Fibroblast of lung (primary cell): Measurements from ENCODE around the gene ANKS1B. TPM values are rescaled to one million over a fixed set of nuclear protein-coding genes. Genes with fewer than 3 reads are reported as not detected.
A peak's percentile ranks its signal among the peaks of the same experiment; 100 is the strongest.

Experiments used
- DNase-seq, 2 donors: peaks; one replicate each; pipeline versions ENCODE4 v3.0.0 to v3.0.0-alpha.2; 2010; ENCODE audit warnings: low read depth in 2 of 2
- H2AFZ ChIP-seq: 2 replicates; pipeline ENCODE4 v1.5.1; 2012; ENCODE audit warnings: low read length, control low read depth, inconsistent platforms
- H3K27ac ChIP-seq: 2 replicates; pipeline ENCODE4 v1.5.1; 2011; ENCODE audit warnings: low read length, control low read depth; ENCODE audit not compliant: insufficient read depth
- H3K27me3 ChIP-seq: 2 replicates; pipeline ENCODE4 v1.5.1; 2011; ENCODE audit warnings: mild to moderate bottlenecking, low read length; ENCODE audit not compliant: control insufficient read depth, insufficient read depth
- H3K36me3 ChIP-seq: 2 replicates; pipeline ENCODE4 v1.5.1; 2011; ENCODE audit warnings: low read length; ENCODE audit not compliant: control insufficient read depth, insufficient read depth
- H3K4me1 ChIP-seq: 2 replicates; pipeline ENCODE4 v1.5.1; 2011; ENCODE audit warnings: low read length; ENCODE audit not compliant: control insufficient read depth, insufficient read depth; ENCODE audit errors: extremely low read depth
- H3K4me2 ChIP-seq: 2 replicates; pipeline ENCODE4 v1.5.1; 2011; ENCODE audit warnings: low read length, control low read depth; ENCODE audit not compliant: insufficient read depth; ENCODE audit errors: extremely low read depth
- H3K4me3 ChIP-seq, 4 experiments: fragments of 200-600 bp in 1 of 4; sonication (generic) in 1 of 4; replicated peaks in 1 of 4; 2 replicates each; pipeline ENCODE4 v1.5.1; 2011 to 2016; ENCODE audit warnings: low read length in 4 of 4, low read depth in 3 of 4, mild to moderate bottlenecking in 3 of 4, control low read depth in 2 of 4, inconsistent platforms in 1 of 4, mixed read lengths in 1 of 4; ENCODE audit not compliant: insufficient read depth in 1 of 4; ENCODE audit errors: control extremely low read depth in 1 of 4
- H3K79me2 ChIP-seq: 2 replicates; pipeline ENCODE4 v1.5.1; 2012; ENCODE audit warnings: mild to moderate bottlenecking, low read length, inconsistent platforms; ENCODE audit not compliant: control insufficient read depth, insufficient read depth
- H3K9ac ChIP-seq: 2 replicates; pipeline ENCODE4 v1.5.1; 2011; ENCODE audit warnings: mild to moderate bottlenecking, low read length, control low read depth; ENCODE audit not compliant: insufficient read depth
- H3K9me3 ChIP-seq: 2 replicates; pipeline ENCODE4 v1.5.1; 2012; ENCODE audit warnings: low read depth, low read length; ENCODE audit not compliant: control insufficient read depth, insufficient read depth
- H4K20me1 ChIP-seq: 2 replicates; pipeline ENCODE4 v1.5.1; 2011; ENCODE audit warnings: low read length; ENCODE audit not compliant: control insufficient read depth, insufficient read depth; ENCODE audit errors: extremely low read depth
- CTCF ChIP-seq, 2 donors: IDR thresholded peaks in 1 of 2; conservative IDR thresholded peaks in 1 of 2; 1 replicate in 1 of 2; 2 replicates in 1 of 2; pipeline ENCODE4 v1.5.1; 2011 to 2012; ENCODE audit warnings: low read length in 2 of 2, control low read depth in 1 of 2, inconsistent platforms in 1 of 2, low read depth in 1 of 2, mild to moderate bottlenecking in 1 of 2
- EZH2 ChIP-seq: IDR thresholded peaks from 2 replicates; pipeline ENCODE4 v1.5.1; 2012; ENCODE audit warnings: low read length, control low read depth, mild to moderate bottlenecking; ENCODE audit errors: missing control alignments
- polyA plus RNA-seq, 2 donors: library from polyadenylated mRNA; depleted of rRNA in 1 of 2; stranded (reverse) in 1 of 2; unstranded in 1 of 2; fragments of >200 nt; gene quantifications; 2 replicates each; pipeline ENCODE4 v1.2.1, GENCODE V29; 2011 to 2012; ENCODE audit warnings: missing spikeins in 1 of 2
- total RNA-seq: library from RNA; depleted of rRNA; stranded (reverse); fragments of >200 nt; gene quantifications from 2 replicates; pipeline ENCODE4 v1.2.1, GENCODE V29; 2014

Gene ANKS1B
- total and polyA plus RNA-seq, 2 donors (not counting 1 experiment from before 2014, with no cell fraction given), result 0.11 to 0.83 TPM

GRCh38 chr12:99059824-99060511 lies 924.8 kb downstream of the ANKS1B start:
- no peaks in the 10 kb centered on the region for H3K36me3 ChIP-seq
- H3K4me1 ChIP-seq, result no peaks in the 10 kb centered on the region
- no peaks in the 10 kb centered on the region for H3K27me3 ChIP-seq
- no peak overlapping the region for H3K9ac ChIP-seq
- no peaks in the 10 kb centered on the region for H3K9me3 ChIP-seq
- peak; percentile 8 to 39 for DNase-seq
- no peak overlapping the region for H2AFZ ChIP-seq
- H3K79me2 ChIP-seq, result no peaks in the 10 kb centered on the region
- no peak overlapping the region for H3K27ac ChIP-seq
- TF ChIP-seq EZH2 (no peak), CTCF (conservative IDR thresholded peaks at IDR 0.05 in 1 of 2, IDR thresholded peaks at IDR 0.05 in 1 of 2; ENCODE audit: low read depth in 1 of 2, low read length in 2 of 2) (no peak)
- H3K4me2 ChIP-seq, result no peak overlapping the region
- no peak overlapping the region for H3K4me3 ChIP-seq
- H4K20me1 ChIP-seq, result no peaks in the 10 kb centered on the region

- no peaks in the 10 kb centered on the region for H3K9me3 ChIP-seq
- no peak overlapping the region for H3K27ac ChIP-seq
- H3K9ac ChIP-seq, result no peak overlapping the region
- no peaks in the 10 kb centered on the region for H4K20me1 ChIP-seq
- no peaks in the 10 kb centered on the region for H3K27me3 ChIP-seq
- no peaks in the 10 kb centered on the region for H3K79me2 ChIP-seq
- no peak overlapping the region for H3K4me2 ChIP-seq
- H3K4me3 ChIP-seq, result no peak overlapping the region
- H3K4me1 ChIP-seq, result no peaks in the 10 kb centered on the region
- TF ChIP-seq CTCF (conservative IDR thresholded peaks at IDR 0.05 in 1 of 2, IDR thresholded peaks at IDR 0.05 in 1 of 2; ENCODE audit: low read depth in 1 of 2, low read length in 2 of 2) (no peak), EZH2 (no peak)
- no peak for DNase-seq
- no peak overlapping the region for H2AFZ ChIP-seq
- no peaks in the 10 kb centered on the region for H3K36me3 ChIP-seq
Measured at GRCh38 chr12:99057670-99058069, 927.1 kb downstream of the ANKS1B start.

GRCh38 chr12:99056186-99056585 lies 928.5 kb downstream of the ANKS1B start:
- Histone ChIP-seq H3K9me3 (no peaks in the 10 kb centered on the region), H3K27ac (no peak overlapping the region), H3K9ac (no peak overlapping the region), H3K79me2 (no peaks in the 10 kb centered on the region), H2AFZ (no peak overlapping the region), H3K4me3 (no peak overlapping the region), H4K20me1 (no peaks in the 10 kb centered on the region), H3K4me1 (no peaks in the 10 kb centered on the region), H3K4me2 (no peak overlapping the region), H3K27me3 (no peaks in the 10 kb centered on the region), H3K36me3 (no peaks in the 10 kb centered on the region)
- DNase-seq, result no peak
- TF ChIP-seq EZH2 (no peak), CTCF (conservative IDR thresholded peaks at IDR 0.05 in 1 of 2, IDR thresholded peaks at IDR 0.05 in 1 of 2; ENCODE audit: low read depth in 1 of 2, low read length in 2 of 2) (no peak)
